Left lung (tissue), 10 donors: ENCODE data around the gene TMEM127. TPM values are rescaled to one million over a fixed set of nuclear protein-coding genes. Genes with fewer than 3 reads are reported as not detected.

Experiments
- ATAC-seq: fragments of 200-7000 bp; cut with Tn5 transposase; one replicate; pipeline ENCODE4 v1.9.1; 2020; ENCODE audit warnings: moderate library complexity
- DNase-seq, 4 donors: peaks; one replicate each; pipeline ENCODE4 v3.0.0-alpha.2; 2013 to 2020
- H3K27ac ChIP-seq, 2 donors: fragments of 200-600 bp; sonication (generic) in 1 of 2; one replicate each; pipeline versions ENCODE4 v1.5.0 to v1.8.0; 2020 to 2021
- H3K27me3 ChIP-seq, 2 donors: fragments of 200-600 bp; sonication (generic) in 1 of 2; one replicate each; pipeline versions ENCODE4 v1.5.0 to v1.8.0; 2020 to 2021
- H3K36me3 ChIP-seq, 2 donors: fragments of 200-600 bp; sonication (generic) in 1 of 2; one replicate each; pipeline versions ENCODE4 v1.5.0 to v1.8.0; 2020 to 2021
- H3K4me1 ChIP-seq, 2 donors: fragments of 200-600 bp; one replicate each; pipeline ENCODE4 v1.8.0; 2021
- H3K4me3 ChIP-seq, 2 donors: fragments of 200-600 bp; sonication (generic) in 1 of 2; one replicate each; pipeline versions ENCODE4 v1.5.0 to v1.8.0; 2020 to 2021; ENCODE audit warnings: mild to moderate bottlenecking in 1 of 2
- H3K9me3 ChIP-seq, 2 donors: fragments of 200-600 bp; sonication (generic) in 1 of 2; one replicate each; pipeline versions ENCODE4 v1.5.0 to v1.8.0; 2020 to 2021
- CTCF ChIP-seq, 2 donors: fragments of 200-600 bp; sonication (generic) in 1 of 2; IDR thresholded peaks; one replicate each; pipeline versions ENCODE4 v1.5.0 to v1.8.0; 2021; ENCODE audit warnings: antibody characterized with exemption in 2 of 2
- intact Hi-C, 2 donors: fragments of 100-400 bp; cut with DNase I; formaldehyde crosslinking; loops; one replicate each; pipeline versions ENCODE4 v1.11.2 to v1.14.2; 2022
- polyA plus RNA-seq, 6 donors: library from polyadenylated mRNA; unstranded; fragments of 120-200 nt; gene quantifications; one replicate each; pipeline ENCODE4 v1.2.1, GENCODE V29; 2013; ENCODE audit not compliant: insufficient read length in 6 of 6
- total RNA-seq, 2 donors: library from RNA; stranded (reverse); fragmentation: NEBNext Ultra II Directional; extraction: Animal tissue kit (Norgen Biotek cat#: 25700); gene quantifications; one replicate each; pipeline ENCODE4 v1.2.1, GENCODE V29; 2021
- donor health status: DM: no; HTN: yes; CAD: no.
- donor health status: DM: no; HTN: no; CAD: no.

TMEM127 gene
- total and polyA plus RNA-seq, 8 donors, result 29.1 to 79.9 (median 34.5) TPM

- TF ChIP-seq CTCF (IDR thresholded peaks at IDR 0.05), result no peak
- no peaks in the 10 kb centered on the region for H3K9me3 ChIP-seq
- H3K36me3 ChIP-seq, result no peaks in the 10 kb centered on the region
- H3K27me3 ChIP-seq, result no peaks in the 10 kb centered on the region
- H3K27ac ChIP-seq, result peak overlapping the region; percentile 64 to 65
- ATAC-seq (no peak), DNase-seq (no peak)
- H3K4me1 ChIP-seq, result peaks cover 43 to 79% of the 10 kb centered on the region in 2 donors
- intact Hi-C loops, result no loop called here
- H3K4me3 ChIP-seq, result no peak overlapping the region
These were observed 59.9 kb downstream of the TMEM127 start for GRCh38 chr2:96205888-96206287.

- no peaks in the 10 kb centered on the region for H3K9me3 ChIP-seq
- intact Hi-C loops, result loop anchor here in 1 of 2 donors (5.0 kb wide), 1 partner anchor 62 kb away; the partner anchor contains the start of genes CIAO1 and TMEM127
- H3K27me3 ChIP-seq, result no peaks in the 10 kb centered on the region
- TF ChIP-seq CTCF (IDR thresholded peaks at IDR 0.05), result no peak
- ATAC-seq (no peak), DNase-seq (no peak)
- no peaks in the 10 kb centered on the region for H3K36me3 ChIP-seq
- H3K27ac ChIP-seq, result peak overlapping the region; percentile 64 to 65
- no peak overlapping the region for H3K4me3 ChIP-seq
- H3K4me1 ChIP-seq, result peaks cover 51 to 86% of the 10 kb centered on the region in 2 donors
These were observed 60.8 kb downstream of the TMEM127 start for GRCh38 chr2:96204836-96205624.

GRCh38 chr2:96203130-96204028, 62.4 kb downstream of the TMEM127 start:
- peak overlapping the region; percentile 57 to 64 for H3K27ac ChIP-seq
- H3K4me3 ChIP-seq, result no peak overlapping the region
- ATAC-seq (no peak), DNase-seq (no peak)
- H3K9me3 ChIP-seq, result no peaks in the 10 kb centered on the region
- H3K27me3 ChIP-seq, result no peaks in the 10 kb centered on the region
- H3K4me1 ChIP-seq, result peaks cover 53 to 92% of the 10 kb centered on the region in 2 donors
- intact Hi-C loops, result loop anchor here in 1 of 2 donors (5.0 kb wide), 1 partner anchor 64 kb away; the partner anchor contains the start of genes CIAO1 and TMEM127
- no peak for TF ChIP-seq CTCF (IDR thresholded peaks at IDR 0.05)
- no peaks in the 10 kb centered on the region for H3K36me3 ChIP-seq

GRCh38 chr2:96202152-96202854, 63.5 kb downstream of the TMEM127 start:
- Histone ChIP-seq H3K4me3 (no peak overlapping the region), H3K4me1 (peaks cover 52 to 91% of the 10 kb centered on the region in 2 donors), H3K36me3 (no peaks in the 10 kb centered on the region), H3K9me3 (no peaks in the 10 kb centered on the region), H3K27me3 (no peaks in the 10 kb centered on the region), H3K27ac (peak overlapping the region; percentile 57 to 64)
- intact Hi-C loops, result loop anchor here in 1 of 2 donors (5.0 kb wide), 1 partner anchor 65 kb away; the partner anchor contains the start of genes CIAO1 and TMEM127
- peak; percentile 38 for ATAC-seq
- no peak for TF ChIP-seq CTCF (IDR thresholded peaks at IDR 0.05)
- no peak for DNase-seq
